NB4 (cell line): ENCODE data around the gene CFAP161.

Source experiments
- DNase-seq: peaks from one replicate; pipeline ENCODE4 v3.0.0; 2010; ENCODE audit warnings: low read depth
- H3K4me3 ChIP-seq: one replicate; pipeline ENCODE4 v1.5.1; 2011; ENCODE audit warnings: mild to moderate bottlenecking, low read depth, low read length, moderate library complexity
- CTCF ChIP-seq: IDR thresholded peaks from one replicate; pipeline ENCODE4 v1.5.1; 2012; ENCODE audit warnings: low read depth, low read length
- MAX ChIP-seq: IDR thresholded peaks from 2 replicates; pipeline ENCODE4 v1.6.1; 2011; ENCODE audit warnings: low read depth, low read length
- MYC ChIP-seq: IDR thresholded peaks from 2 replicates; pipeline ENCODE4 v1.6.1; 2011; ENCODE audit warnings: low read depth, low read length
- POLR2A ChIP-seq: IDR thresholded peaks from 2 replicates; pipeline ENCODE4 v1.6.1; 2011; ENCODE audit warnings: mild to moderate bottlenecking; ENCODE audit not compliant: insufficient read length; ENCODE audit errors: extremely low read depth

The CFAP161 gene

GRCh38 chr15:81175496-81175895 is 41.4 kb downstream of the CFAP161 start:
- no peak overlapping the region for H3K4me3 ChIP-seq
- DNase-seq, result no peak
- no peak for TF ChIP-seq CTCF
- no peak for TF ChIP-seq MYC
- TF ChIP-seq POLR2A, result no peak
- no peak for TF ChIP-seq MAX

GRCh38 chr15:81176291-81176893 is 42.3 kb downstream of the CFAP161 start:
- TF ChIP-seq MAX (no peak), POLR2A (no peak), CTCF (no peak), MYC (no peak)
- H3K4me3 ChIP-seq, result no peak overlapping the region
- DNase-seq, result no peak

- DNase-seq, result no peak
- no peak for TF ChIP-seq MYC
- no peak for TF ChIP-seq MAX
- TF ChIP-seq POLR2A, result no peak
- no peak for TF ChIP-seq CTCF
- no peak overlapping the region for H3K4me3 ChIP-seq
Measured at GRCh38 chr15:81178365-81178764, 44.3 kb downstream of the CFAP161 start.

- no peak overlapping the region for H3K4me3 ChIP-seq
- no peak for DNase-seq
- TF ChIP-seq POLR2A (no peak), MAX (no peak), CTCF (no peak), MYC (no peak)
Measured at GRCh38 chr15:81181220-81181619, 47.1 kb downstream of the CFAP161 start.

- TF ChIP-seq POLR2A (no peak), MYC (no peak), CTCF (no peak), MAX (no peak)
- no peak for DNase-seq
- no peak overlapping the region for H3K4me3 ChIP-seq
Measured at GRCh38 chr15:81182031-81182755, 48.1 kb downstream of the CFAP161 start.
